Neural cell (in vitro differentiated cells): ENCODE measurements around the gene FAM83F. TPM values are rescaled to one million over a fixed set of nuclear protein-coding genes. Genes with fewer than 3 reads are reported as not detected.

ENCODE experiments used
- H2AFZ ChIP-seq: fragments of 200-600, 300-800 bp; sonication (generic), shearing (Covaris generic); 2 replicates; pipeline ENCODE4 v1.6.0; 2014; ENCODE audit warnings: low read depth, mild to moderate bottlenecking, antibody characterized with exemption, low read length, moderate library complexity
- H3F3A ChIP-seq: fragments of 200-600 bp; shearing (Covaris generic); 2 replicates; pipeline ENCODE4 v1.6.1; 2016; ENCODE audit warnings: mild to moderate bottlenecking, moderate library complexity, mixed read lengths, antibody characterized with exemption, low read length; ENCODE audit not compliant: insufficient read depth, poor library complexity, severe bottlenecking
- H3K27ac ChIP-seq: fragments of 200-600, 300-800 bp; sonication (generic), shearing (Covaris generic); 2 replicates; pipeline ENCODE4 v1.5.1; 2014; ENCODE audit warnings: mild to moderate bottlenecking, low read length, moderate library complexity
- H3K27me3 ChIP-seq: fragments of 300-800, 200-600 bp; sonication (generic), shearing (Covaris generic); 2 replicates; pipeline ENCODE4 v1.6.0; 2014; ENCODE audit warnings: mild to moderate bottlenecking, low read depth, low read length, moderate library complexity; ENCODE audit not compliant: insufficient read depth
- H3K36me3 ChIP-seq: fragments of 300-800, 200-600 bp; sonication (generic), shearing (Covaris generic); 2 replicates; pipeline ENCODE4 v1.5.1; 2014; ENCODE audit warnings: mild to moderate bottlenecking, antibody characterized with exemption, low read length, moderate library complexity; ENCODE audit not compliant: insufficient read depth
- H3K4me2 ChIP-seq: fragments of 300-800, 200-600 bp; sonication (generic), shearing (Covaris generic); 2 replicates; pipeline ENCODE4 v1.6.0; 2014; ENCODE audit warnings: mild to moderate bottlenecking, low read length
- H3K4me3 ChIP-seq: fragments of 300-800, 200-600 bp; sonication (generic), shearing (Covaris generic); 2 replicates; pipeline ENCODE4 v1.5.1; 2014; ENCODE audit warnings: mild to moderate bottlenecking, low read length, moderate library complexity
- H3K79me2 ChIP-seq: fragments of 200-600 bp; shearing (Covaris generic); replicated peaks from 2 replicates; pipeline ENCODE4 v1.6.0; 2014; ENCODE audit warnings: mild to moderate bottlenecking, low read length, moderate library complexity; ENCODE audit not compliant: insufficient read depth
- H3K9ac ChIP-seq: fragments of 300-800, 200-600 bp; sonication (generic), shearing (Covaris generic); 2 replicates; pipeline ENCODE4 v1.6.1; 2016; ENCODE audit warnings: mild to moderate bottlenecking, low read length, mixed read lengths
- H3K9me2 ChIP-seq: fragments of 200-600 bp; shearing (Covaris generic); 2 replicates; pipeline ENCODE4 v1.6.1; 2016; ENCODE audit warnings: mild to moderate bottlenecking, low read length, mixed read lengths; ENCODE audit not compliant: insufficient read depth
- H3K9me3 ChIP-seq: fragments of 200-600, 300-800 bp; sonication (generic), shearing (Covaris generic); 2 replicates; pipeline ENCODE4 v1.6.1; 2016; ENCODE audit warnings: mild to moderate bottlenecking, mixed run types, low read length, moderate library complexity, mixed read lengths
- H4K20me1 ChIP-seq: fragments of 200-600 bp; shearing (Covaris generic); 2 replicates; pipeline ENCODE4 v1.6.1; 2016; ENCODE audit warnings: mild to moderate bottlenecking, mixed run types; ENCODE audit not compliant: insufficient read depth
- EP300 ChIP-seq: fragments of 450-650 bp; conservative IDR thresholded peaks from 2 replicates; pipeline ENCODE4 v1.6.1; 2014; ENCODE audit warnings: antibody characterized with exemption, mild to moderate bottlenecking, moderate library complexity; ENCODE audit not compliant: poor library complexity, severe bottlenecking
- EZH2 ChIP-seq: fragments of 200-600, 300-800 bp; shearing (Covaris generic), sonication (generic); IDR thresholded peaks from 2 replicates; pipeline ENCODE4 v1.6.1; 2014; ENCODE audit warnings: antibody characterized with exemption, low read length, borderline replicate concordance, mild to moderate bottlenecking; ENCODE audit not compliant: insufficient read depth, poor library complexity, severe bottlenecking
- MXI1 ChIP-seq: fragments of 450-650 bp; conservative IDR thresholded peaks from 2 replicates; pipeline ENCODE4 v1.6.1; 2014; ENCODE audit warnings: antibody characterized with exemption, mild to moderate bottlenecking; ENCODE audit not compliant: poor library complexity, severe bottlenecking
- POLR2AphosphoS5 ChIP-seq: IDR thresholded peaks from 2 replicates; pipeline ENCODE4 v1.6.1; 2012
- RAD21 ChIP-seq: fragments of 450-650 bp; conservative IDR thresholded peaks from 2 replicates; pipeline ENCODE4 v1.6.1; 2014; ENCODE audit warnings: antibody characterized with exemption, mild to moderate bottlenecking, moderate library complexity
- REST ChIP-seq: IDR thresholded peaks from 2 replicates; pipeline ENCODE4 v1.6.1; 2012; ENCODE audit warnings: borderline replicate concordance
- SMC3 ChIP-seq: fragments of 450-650 bp; conservative IDR thresholded peaks from 2 replicates; pipeline ENCODE4 v1.6.1; 2014; ENCODE audit warnings: antibody characterized with exemption, mild to moderate bottlenecking, moderate library complexity; ENCODE audit not compliant: poor library complexity
- TAF1 ChIP-seq: IDR thresholded peaks from 2 replicates; pipeline ENCODE4 v1.6.1; 2012; ENCODE audit warnings: low read depth
- polyA plus RNA-seq: library from polyadenylated mRNA; depleted of rRNA; stranded (reverse); fragments of >200 nt; gene quantifications from 2 replicates; pipeline ENCODE4 v1.2.3, GENCODE V29; 2014
- TF ChIP-seq, protein P1 (sequence below): fragments of 450-650 bp; IDR thresholded peaks from 2 replicates; pipeline ENCODE4 v1.5.1; 2014; ENCODE audit warnings: antibody characterized with exemption, mild to moderate bottlenecking, moderate library complexity; ENCODE audit not compliant: poor library complexity, severe bottlenecking

The FAM83F gene
- polyA plus RNA-seq, 1 donor from 2014 or later: 0.42 TPM

DNA sequence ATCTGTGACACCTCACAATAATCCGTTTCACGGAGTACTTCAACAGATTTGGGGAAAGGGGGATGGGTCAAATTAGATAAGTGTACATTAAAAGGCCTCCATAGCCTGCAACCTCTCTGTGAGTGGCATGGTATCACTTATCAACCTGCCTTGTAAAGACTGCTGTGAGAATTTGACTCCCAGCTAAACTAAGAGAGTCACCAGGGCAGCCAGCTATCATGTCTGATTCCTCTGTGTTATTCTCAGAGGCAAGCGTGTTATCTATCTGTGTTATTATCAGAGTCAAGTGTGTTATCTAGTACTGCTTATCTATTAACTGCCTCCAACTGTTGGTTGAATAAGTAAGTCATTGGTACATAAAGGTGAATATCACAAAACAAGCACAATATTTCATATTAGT, 4.1 kb upstream of the FAM83F start:
- no peaks in the 10 kb centered on the region for H3F3A ChIP-seq
- H3K27ac ChIP-seq: no peak overlapping the region
- no peaks in the 10 kb centered on the region for H3K9me2 ChIP-seq
- H4K20me1 ChIP-seq: no peaks in the 10 kb centered on the region
- H3K9me3 ChIP-seq: no peaks in the 10 kb centered on the region
- no peaks in the 10 kb centered on the region for H3K79me2 ChIP-seq
- H3K36me3 ChIP-seq: no peaks in the 10 kb centered on the region
- no peak overlapping the region for H3K4me2 ChIP-seq
- H2AFZ ChIP-seq: no peak overlapping the region
- peaks cover 23% of the 10 kb centered on the region for H3K27me3 ChIP-seq
- no peak overlapping the region for H3K9ac ChIP-seq
- TF ChIP-seq REST (no peak), RAD21 (no peak), EP300 (no peak), SMC3 (no peak), POLR2AphosphoS5 (no peak), EZH2 (no peak), TAF1 (no peak), MXI1 (no peak)
- TF ChIP-seq, protein P1, sequence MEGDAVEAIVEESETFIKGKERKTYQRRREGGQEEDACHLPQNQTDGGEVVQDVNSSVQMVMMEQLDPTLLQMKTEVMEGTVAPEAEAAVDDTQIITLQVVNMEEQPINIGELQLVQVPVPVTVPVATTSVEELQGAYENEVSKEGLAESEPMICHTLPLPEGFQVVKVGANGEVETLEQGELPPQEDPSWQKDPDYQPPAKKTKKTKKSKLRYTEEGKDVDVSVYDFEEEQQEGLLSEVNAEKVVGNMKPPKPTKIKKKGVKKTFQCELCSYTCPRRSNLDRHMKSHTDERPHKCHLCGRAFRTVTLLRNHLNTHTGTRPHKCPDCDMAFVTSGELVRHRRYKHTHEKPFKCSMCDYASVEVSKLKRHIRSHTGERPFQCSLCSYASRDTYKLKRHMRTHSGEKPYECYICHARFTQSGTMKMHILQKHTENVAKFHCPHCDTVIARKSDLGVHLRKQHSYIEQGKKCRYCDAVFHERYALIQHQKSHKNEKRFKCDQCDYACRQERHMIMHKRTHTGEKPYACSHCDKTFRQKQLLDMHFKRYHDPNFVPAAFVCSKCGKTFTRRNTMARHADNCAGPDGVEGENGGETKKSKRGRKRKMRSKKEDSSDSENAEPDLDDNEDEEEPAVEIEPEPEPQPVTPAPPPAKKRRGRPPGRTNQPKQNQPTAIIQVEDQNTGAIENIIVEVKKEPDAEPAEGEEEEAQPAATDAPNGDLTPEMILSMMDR: no peak
- no peak overlapping the region for H3K4me3 ChIP-seq

- no peak for TF ChIP-seq POLR2AphosphoS5
- no peak for TF ChIP-seq EP300
- TF ChIP-seq EZH2: no peak
- TF ChIP-seq SMC3: no peak
- TF ChIP-seq MXI1: no peak
- no peak for TF ChIP-seq REST
- TF ChIP-seq, protein P1: no peak
- TF ChIP-seq TAF1: no peak
- TF ChIP-seq RAD21: no peak
- no peak overlapping the region for H2AFZ ChIP-seq
- H3K9me3 ChIP-seq: no peaks in the 10 kb centered on the region
- H3K9me2 ChIP-seq: no peaks in the 10 kb centered on the region
- H3K9ac ChIP-seq: no peak overlapping the region
- no peaks in the 10 kb centered on the region for H4K20me1 ChIP-seq
- peaks cover 29% of the 10 kb centered on the region for H3K27me3 ChIP-seq
- no peak overlapping the region for H3K27ac ChIP-seq
- H3K36me3 ChIP-seq: no peaks in the 10 kb centered on the region
- no peaks in the 10 kb centered on the region for H3K79me2 ChIP-seq
- H3K4me2 ChIP-seq: no peak overlapping the region
- H3K4me3 ChIP-seq: no peak overlapping the region
- no peaks in the 10 kb centered on the region for H3F3A ChIP-seq
These were observed 3.4 kb upstream of the FAM83F start for GRCh38 chr22:39991159-39991860.
